ENCODE data around the gene CCK. TPM values are rescaled to one million over a fixed set of nuclear protein-coding genes. Genes with fewer than 3 reads are reported as not detected.

The CCK gene
- total and polyA plus RNA-seq, 4 donors, result 0.28 to 1.2 (median 0.41) TPM; not detected in 1

DNA sequence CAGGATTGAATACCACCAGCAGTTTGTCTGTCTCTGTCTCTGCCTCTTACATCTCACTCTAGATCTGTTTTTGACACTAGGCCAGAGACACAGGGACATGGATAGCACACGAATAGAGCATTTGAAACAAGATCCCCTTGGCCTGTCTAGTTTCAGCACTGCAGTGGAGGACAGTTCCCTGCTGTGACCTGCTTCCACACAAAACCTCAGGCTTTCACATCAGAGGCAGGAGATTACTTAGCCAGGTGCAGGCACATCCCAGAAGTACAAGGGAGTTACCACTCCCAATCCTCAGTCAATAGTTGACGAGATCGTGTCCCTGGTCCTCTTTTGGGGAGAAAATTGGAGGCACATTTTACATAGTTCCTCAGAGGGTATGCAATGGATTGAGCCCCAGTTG lies 34.0 kb upstream of the CCK start:
- no peak for ATAC-seq (ENCODE audit: insufficient read depth, low FRiP score)
- Histone ChIP-seq H3K36me3 (ENCODE audit: control insufficient read depth in 4 of 4, insufficient read depth in 4 of 4, low read length in 4 of 4) (no peaks in the 10 kb centered on the region), H3K4me1 (ENCODE audit: control insufficient read depth in 5 of 5, insufficient read depth in 5 of 5, low read length in 5 of 5) (no peaks in the 10 kb centered on the region), H3K27ac (ENCODE audit: low read depth in 1 of 2, low read length in 1 of 2) (no peak overlapping the region), H3K9me3 (ENCODE audit: control insufficient read depth in 4 of 4, insufficient read depth in 3 of 4, low read length in 3 of 4) (no peaks in the 10 kb centered on the region), H3K27me3 (ENCODE audit: control insufficient read depth in 3 of 3, insufficient read depth in 3 of 3, low read length in 2 of 3) (no peaks in the 10 kb centered on the region), H3K9ac (ENCODE audit: insufficient read depth in 1 of 2, low read length in 2 of 2) (no peak overlapping the region), H3K4me3 (no peak overlapping the region)
- peak; percentile 34 to 75 (median 58) for DNase-seq
- 33 to 55% methylated on average over 3 of the region's 3 CpGs for WGBS, 2 donors
- TF ChIP-seq, protein P1, sequence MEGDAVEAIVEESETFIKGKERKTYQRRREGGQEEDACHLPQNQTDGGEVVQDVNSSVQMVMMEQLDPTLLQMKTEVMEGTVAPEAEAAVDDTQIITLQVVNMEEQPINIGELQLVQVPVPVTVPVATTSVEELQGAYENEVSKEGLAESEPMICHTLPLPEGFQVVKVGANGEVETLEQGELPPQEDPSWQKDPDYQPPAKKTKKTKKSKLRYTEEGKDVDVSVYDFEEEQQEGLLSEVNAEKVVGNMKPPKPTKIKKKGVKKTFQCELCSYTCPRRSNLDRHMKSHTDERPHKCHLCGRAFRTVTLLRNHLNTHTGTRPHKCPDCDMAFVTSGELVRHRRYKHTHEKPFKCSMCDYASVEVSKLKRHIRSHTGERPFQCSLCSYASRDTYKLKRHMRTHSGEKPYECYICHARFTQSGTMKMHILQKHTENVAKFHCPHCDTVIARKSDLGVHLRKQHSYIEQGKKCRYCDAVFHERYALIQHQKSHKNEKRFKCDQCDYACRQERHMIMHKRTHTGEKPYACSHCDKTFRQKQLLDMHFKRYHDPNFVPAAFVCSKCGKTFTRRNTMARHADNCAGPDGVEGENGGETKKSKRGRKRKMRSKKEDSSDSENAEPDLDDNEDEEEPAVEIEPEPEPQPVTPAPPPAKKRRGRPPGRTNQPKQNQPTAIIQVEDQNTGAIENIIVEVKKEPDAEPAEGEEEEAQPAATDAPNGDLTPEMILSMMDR (IDR thresholded peaks at IDR 0.05; ENCODE audit: control extremely low read depth, extremely low read depth), result no peak

DNA sequence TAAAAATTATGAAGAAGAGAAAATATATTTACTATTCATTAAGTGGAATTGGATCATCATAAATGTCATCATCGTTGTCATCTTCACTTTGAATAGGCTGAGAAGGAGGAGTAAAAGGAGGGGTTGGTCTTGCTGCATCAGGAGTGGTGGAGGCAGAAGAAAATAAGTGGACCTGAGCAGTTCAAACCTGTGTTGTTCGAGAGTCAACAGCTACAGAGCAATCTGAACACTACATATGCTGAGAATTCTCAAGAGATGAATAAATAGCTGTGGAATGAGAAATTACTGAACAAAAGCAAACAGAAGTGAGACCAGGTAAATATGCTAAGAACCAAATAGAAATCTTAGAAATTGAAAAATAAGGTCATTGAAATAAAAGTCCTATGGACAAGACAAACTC lies 32.3 kb upstream of the CCK start:
- no peaks in the 10 kb centered on the region for H3K9me3 ChIP-seq (ENCODE audit: control insufficient read depth in 4 of 4, insufficient read depth in 3 of 4, low read length in 3 of 4)
- H3K27ac ChIP-seq (ENCODE audit: low read depth in 1 of 2, low read length in 1 of 2), result no peak overlapping the region
- 57 to 81% methylated on average over 2 of the region's 2 CpGs for WGBS, 2 donors
- TF ChIP-seq, protein P1 (IDR thresholded peaks at IDR 0.05; ENCODE audit: control extremely low read depth, extremely low read depth), result no peak
- no peak overlapping the region for H3K4me3 ChIP-seq
- DNase-seq (no peak), ATAC-seq (ENCODE audit: insufficient read depth, low FRiP score) (no peak)
- no peak overlapping the region for H3K9ac ChIP-seq (ENCODE audit: insufficient read depth in 1 of 2, low read length in 2 of 2)
- no peaks in the 10 kb centered on the region for H3K36me3 ChIP-seq (ENCODE audit: control insufficient read depth in 4 of 4, insufficient read depth in 4 of 4, low read length in 4 of 4)
- H3K4me1 ChIP-seq (ENCODE audit: control insufficient read depth in 5 of 5, insufficient read depth in 5 of 5, low read length in 5 of 5), result no peaks in the 10 kb centered on the region
- no peaks in the 10 kb centered on the region for H3K27me3 ChIP-seq (ENCODE audit: control insufficient read depth in 3 of 3, insufficient read depth in 3 of 3, low read length in 2 of 3)

DNA sequence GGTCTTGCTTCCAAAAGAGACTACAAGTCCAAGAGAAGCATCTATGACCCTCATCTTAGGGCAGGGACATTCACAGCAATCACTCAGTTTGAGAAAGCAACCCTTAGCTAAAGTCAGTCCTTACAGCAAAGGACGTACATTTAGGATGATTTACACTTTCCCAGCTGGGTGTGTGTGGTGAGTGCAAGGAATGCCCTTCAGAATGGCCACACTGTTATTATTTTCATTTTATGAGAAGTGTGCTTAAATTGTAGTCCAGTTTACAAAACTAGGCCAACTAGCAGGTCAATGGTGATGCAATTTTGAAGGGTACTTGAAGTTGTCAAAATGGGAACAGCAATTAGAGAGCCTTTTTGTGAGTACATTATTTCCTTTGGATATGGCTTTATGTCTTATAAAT lies 26.0 kb upstream of the CCK start:
- Histone ChIP-seq H3K9me3 (ENCODE audit: control insufficient read depth in 4 of 4, insufficient read depth in 3 of 4, low read length in 3 of 4) (no peaks in the 10 kb centered on the region), H3K4me1 (ENCODE audit: control insufficient read depth in 5 of 5, insufficient read depth in 5 of 5, low read length in 5 of 5) (no peaks in the 10 kb centered on the region), H3K36me3 (ENCODE audit: control insufficient read depth in 4 of 4, insufficient read depth in 4 of 4, low read length in 4 of 4) (no peaks in the 10 kb centered on the region), H3K4me3 (no peak overlapping the region), H3K9ac (ENCODE audit: insufficient read depth in 1 of 2, low read length in 2 of 2) (no peak overlapping the region), H3K27ac (ENCODE audit: low read depth in 1 of 2, low read length in 1 of 2) (no peak overlapping the region), H3K27me3 (ENCODE audit: control insufficient read depth in 3 of 3, insufficient read depth in 3 of 3, low read length in 2 of 3) (no peaks in the 10 kb centered on the region)
- TF ChIP-seq, protein P1 (IDR thresholded peaks at IDR 0.05; ENCODE audit: control extremely low read depth, extremely low read depth), result no peak
- no peak for ATAC-seq (ENCODE audit: insufficient read depth, low FRiP score)
- DNase-seq, result no peak
- WGBS, 2 donors, result 62 to 77% methylated on average over 1 of the region's 1 CpG
